ENCODE measurements around the gene TMBIM1. TPM values are rescaled to one million over a fixed set of nuclear protein-coding genes. Genes with fewer than 3 reads are reported as not detected.
A peak's percentile ranks its signal among the peaks of the same experiment; 100 is the strongest.

TMBIM1 gene
- total RNA-seq, 1 donor from 2014 or later: 211 TPM

DNA sequence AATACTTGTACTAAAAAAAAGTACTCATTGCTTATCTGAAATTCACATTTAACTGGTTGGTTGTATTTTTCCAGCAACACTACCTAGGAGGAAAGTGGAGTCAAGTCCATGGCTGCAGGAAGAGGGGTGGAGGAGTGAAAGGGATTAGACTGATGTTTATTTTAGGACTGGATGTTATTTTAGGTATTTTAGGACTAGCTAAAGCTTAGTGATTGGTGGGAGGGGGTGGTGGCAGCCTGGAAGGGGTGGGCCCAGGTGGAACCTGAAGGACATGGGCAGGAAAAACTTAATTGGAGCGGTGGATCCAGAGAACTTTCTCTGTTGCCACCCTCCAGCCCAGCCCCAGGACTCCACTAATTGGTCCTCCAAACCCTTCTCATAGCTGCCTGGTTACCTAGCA, 3.9 kb upstream of the TMBIM1 start:
- DNase-seq (ENCODE audit: low spot score) (no peak), ATAC-seq (no peak)
- intact Hi-C loops (cut with DNase I): no loop called here

DNA sequence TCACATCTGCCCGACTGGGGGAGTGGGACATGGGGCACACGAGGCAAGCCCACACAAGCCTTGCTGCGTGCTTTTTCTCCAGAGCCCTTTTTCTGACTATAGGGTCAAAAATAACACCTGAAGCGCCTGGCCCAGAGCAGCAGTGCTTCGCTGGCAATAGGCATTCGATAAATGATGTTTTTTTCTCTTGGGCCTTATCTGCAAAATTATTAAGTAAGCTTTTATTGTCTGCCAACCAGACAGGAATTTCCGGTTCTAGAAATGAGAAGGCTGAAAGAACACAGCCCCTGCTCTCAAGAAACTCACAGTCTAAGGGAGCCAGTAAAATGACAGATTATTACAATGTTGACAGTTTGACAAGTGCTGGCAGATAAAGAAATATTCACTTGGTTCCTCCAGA, 2.7 kb upstream of the TMBIM1 start:
- no peak for DNase-seq (ENCODE audit: low spot score)
- intact Hi-C loops (cut with DNase I): no loop called here
- ATAC-seq: no peak

- DNase-seq (ENCODE audit: low spot score) (no peak), ATAC-seq (no peak)
- intact Hi-C loops (cut with DNase I): no loop called here
These were observed 2.2 kb upstream of the TMBIM1 start for GRCh38 chr2:218294430-218295022.

DNA sequence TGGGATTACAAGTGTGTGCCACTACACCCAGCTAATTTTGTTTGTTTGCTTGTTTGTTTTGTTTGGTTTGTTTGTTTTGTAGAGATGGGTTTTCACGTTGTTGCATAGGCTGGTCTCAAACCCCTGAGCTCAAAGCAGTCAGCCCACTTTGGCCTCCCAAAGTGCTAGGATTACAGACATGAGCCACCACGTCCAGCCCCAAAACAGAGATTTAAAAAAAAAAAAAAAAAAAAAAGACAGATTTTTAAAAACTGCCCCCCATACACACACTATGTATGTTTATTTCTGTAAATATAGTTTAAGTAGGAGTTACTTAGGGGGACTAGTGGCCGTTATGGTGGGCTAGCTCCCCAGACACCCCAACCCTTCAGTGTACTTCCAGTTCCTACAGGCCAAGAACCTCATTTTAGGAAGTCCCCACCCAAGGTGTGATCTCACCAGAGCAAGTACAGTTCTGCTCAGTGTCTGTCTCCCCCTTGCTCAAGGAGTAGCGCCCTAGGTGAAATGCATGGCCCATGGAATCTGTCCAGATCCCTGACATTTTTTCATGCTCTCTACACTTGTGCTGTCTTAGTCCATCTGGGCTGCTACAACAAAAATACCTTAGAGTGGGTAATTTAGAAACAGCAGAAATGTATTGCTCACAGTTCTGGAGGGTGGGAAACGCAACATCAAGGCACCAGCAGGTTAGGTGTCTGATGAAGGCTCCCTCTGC, 1.6 kb upstream of the TMBIM1 start:
- no peak for DNase-seq (ENCODE audit: low spot score)
- intact Hi-C loops (cut with DNase I): no loop called here

GRCh38 chr2:218291318-218292047, 820 bp downstream of the TMBIM1 start:
- ATAC-seq (peak; percentile 9), DNase-seq (ENCODE audit: low spot score) (no peak)
- intact Hi-C loops (cut with DNase I): no loop called here

More for the DNA sequence above, 1.6 kb upstream of the TMBIM1 start:
- ATAC-seq: no peak

DNA sequence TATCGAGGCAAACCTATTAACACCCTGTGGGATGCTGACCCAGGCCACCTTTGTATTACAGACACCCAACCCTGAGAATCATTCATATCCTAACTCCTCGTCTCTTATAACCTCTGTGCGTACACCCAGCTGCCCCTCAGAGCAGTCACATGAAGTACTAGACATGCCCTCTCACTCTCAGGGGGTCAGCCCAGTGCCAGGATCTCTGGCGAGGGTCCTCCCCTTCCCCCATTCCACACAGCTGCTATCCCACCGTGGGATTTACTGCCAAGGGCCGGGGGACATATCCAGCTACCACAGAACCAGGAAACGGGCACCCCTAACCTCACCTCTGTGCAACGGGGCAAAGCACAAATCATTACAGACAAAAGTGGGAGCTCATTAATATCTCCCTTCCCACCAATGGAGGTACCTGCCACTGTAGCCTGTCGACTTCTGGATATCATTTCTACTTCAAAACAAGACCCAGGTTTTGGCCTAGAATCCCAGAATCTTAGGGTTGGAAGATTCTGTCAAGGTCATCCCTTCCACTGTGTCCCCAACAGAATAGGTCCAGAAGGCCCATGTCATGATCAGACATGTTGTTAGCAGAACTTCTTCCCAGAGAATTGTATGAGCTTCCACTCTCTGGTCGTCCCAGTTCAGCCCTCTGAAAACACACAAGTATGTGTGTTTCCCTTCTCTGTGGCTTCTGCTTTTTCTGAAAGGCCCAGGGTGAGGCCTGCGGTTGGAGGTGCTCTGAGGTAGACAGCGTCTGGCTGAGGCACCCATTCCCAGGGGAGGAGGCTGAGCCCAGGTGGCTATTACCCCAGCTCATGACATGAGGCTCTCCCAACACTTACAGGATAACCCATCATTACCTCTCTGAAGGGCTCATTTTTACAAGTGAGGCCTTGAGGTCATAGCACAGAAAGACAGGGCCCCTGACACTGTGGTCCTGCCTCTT, 1.7 kb downstream of the TMBIM1 start:
- DNase-seq (ENCODE audit: low spot score) (no peak), ATAC-seq (no peak)
- intact Hi-C loops (cut with DNase I): no loop called here

DNA sequence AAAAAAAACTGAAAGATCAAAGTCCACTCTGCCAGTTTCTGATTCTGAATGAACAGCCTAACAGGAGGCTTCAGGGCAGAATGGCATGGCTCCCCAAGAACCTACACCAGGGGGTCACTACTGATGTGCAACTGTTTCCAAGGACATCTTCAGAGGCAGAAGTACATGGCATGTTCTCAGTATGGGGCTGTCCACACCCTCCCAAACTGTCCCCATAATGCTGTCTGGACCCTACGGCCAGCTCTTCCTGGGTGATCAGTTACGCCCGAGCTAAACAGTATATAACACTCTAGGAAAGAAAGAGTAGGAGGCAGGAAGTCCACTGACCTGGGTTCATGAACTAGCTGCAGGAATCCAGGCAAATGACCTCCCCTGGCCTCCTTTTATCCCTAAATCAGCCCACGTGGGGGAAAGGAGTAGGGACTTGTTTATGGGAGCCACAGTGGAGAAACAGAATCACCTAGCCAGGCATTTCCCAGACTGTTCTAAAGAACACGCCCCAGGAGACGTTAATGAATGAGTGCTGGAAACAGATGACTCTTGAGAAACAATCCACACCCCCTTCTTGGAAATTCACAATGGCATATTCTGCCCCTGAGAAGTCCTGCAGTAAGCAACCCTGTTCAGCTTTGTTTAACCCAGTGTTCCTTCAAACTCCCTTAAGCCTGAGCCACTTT, 2.5 kb downstream of the TMBIM1 start:
- intact Hi-C loops (cut with DNase I): no loop called here
- peak; percentile 8 for ATAC-seq

DNA sequence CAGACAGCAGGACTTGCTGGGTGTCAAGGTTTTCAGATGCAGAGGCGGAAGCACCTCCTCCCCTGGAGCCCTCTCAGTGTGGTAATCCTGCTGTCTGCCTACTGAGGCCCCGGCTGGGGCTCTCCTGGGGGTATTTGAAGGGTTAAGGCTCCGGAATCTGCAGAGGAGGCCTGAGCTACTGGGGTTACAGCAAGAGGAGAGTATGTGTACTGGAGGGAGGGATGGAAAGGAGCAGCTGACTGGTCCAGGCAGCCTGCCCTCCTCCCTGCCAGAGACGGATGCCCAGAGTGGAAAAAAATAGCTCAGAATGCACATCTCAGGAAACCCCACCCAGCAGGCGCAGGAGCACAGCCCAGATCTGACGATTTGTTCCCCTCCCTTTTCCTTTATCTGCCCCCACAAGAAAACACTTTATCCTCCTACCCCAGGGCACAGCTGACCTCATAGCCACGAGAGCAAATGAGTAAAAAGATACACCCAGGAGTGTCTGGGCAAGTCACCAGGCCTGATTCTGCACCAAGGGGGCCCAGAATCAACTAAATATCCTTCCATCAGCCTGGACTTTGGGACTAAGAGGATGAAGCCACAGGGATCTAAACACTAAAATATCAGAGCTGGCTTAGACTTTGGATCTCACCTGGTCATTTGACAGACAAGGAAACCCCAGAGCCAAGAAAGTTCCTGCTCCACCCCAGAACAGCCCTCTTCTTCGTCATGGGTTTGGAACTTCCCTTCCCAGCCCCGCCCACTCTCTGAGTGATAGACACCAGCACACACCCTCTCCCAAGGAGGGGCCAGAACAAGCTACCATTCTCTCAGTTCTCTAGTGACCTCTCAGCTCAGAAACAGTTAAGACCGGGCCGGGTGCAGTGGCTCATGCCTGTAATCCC, 5.5 kb downstream of the TMBIM1 start:
- peak; percentile 93 for DNase-seq (ENCODE audit: low spot score)
- intact Hi-C loops (cut with DNase I): no loop called here
- ATAC-seq: peak; percentile 90

More for the DNA sequence above, 2.5 kb downstream of the TMBIM1 start:
- DNase-seq (ENCODE audit: low spot score): no peak

- no peak for ATAC-seq
- peak; percentile 61 for DNase-seq (ENCODE audit: low spot score)
- intact Hi-C loops (cut with DNase I): no loop called here
These were observed 6.7 kb downstream of the TMBIM1 start for GRCh38 chr2:218285604-218286003.

DNA sequence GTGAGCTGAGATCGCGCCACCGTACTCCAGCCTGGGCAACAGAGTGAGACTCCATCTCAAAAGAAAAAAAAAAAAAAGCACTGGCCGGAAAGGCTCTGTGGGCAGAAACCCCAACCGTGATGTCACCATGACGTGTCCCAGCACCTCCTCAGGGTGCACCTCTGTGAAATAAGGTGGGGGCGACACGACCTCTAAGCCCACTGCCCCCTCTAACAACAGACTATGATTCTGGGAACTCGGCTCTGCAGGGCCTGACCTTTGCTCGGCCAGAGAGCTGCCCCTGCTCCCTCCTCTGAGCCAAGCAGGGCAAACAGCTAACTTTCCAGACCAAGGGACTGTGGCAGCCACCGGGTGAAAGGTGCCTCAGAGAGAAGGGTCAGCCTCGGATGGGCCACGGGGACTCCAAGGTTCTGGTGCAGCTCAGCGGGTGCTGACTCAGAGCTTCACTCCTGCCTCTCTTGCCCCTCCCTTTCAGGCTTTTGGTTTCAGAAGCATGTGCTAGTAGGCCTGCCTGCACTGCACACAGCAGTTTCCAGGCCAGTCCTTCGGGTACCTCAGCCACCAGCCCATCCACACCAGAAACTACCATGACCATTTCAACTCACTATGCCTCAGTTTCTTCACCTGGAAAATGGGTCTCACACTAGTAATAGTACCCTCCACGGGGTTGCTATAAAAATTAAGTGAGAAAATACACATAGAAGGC, 8.0 kb downstream of the TMBIM1 start:
- DNase-seq (ENCODE audit: low spot score) (peak; percentile 72), ATAC-seq (peak; percentile 3)
- intact Hi-C loops (cut with DNase I): no loop called here

DNA sequence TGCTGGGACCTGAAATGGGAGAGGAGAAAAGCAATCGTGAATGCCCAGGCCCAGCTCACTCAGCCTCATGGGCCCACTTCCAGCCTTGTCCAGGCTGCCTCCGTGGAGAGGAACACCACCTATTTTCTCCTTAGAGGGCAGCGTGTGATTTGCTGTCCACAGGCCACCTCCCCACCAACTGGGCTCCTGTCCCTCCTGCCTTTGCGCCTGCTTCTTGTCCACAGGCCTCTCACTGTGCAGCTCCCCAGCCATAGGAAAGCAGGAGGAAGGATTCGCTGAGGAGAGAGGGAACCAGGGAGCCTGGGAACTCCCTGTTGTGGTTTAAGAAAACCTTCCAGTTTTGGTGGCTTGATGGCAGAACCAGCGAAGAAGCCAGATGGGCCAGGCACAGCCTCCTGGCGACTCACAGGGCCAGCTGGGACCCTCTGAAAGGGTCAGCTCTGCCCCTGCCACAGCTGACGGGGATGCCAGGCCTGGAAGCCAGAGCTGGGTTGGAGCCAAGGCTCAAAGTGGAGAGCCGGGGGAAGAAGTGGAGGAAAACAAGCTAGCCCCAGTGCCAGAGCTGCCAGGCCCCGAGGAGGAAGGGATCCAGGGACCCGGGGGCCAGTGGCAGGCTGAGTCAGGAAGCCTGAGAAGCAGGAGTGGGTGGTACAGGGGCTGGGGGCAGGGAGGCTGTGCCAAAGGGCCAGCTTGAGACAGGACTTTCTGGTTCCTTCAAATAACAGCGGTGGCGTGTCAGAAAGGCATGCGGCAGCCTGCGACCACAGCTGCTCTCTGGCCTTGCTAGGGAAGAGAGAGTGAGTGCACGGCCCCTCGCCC, 9.9 kb downstream of the TMBIM1 start:
- DNase-seq (ENCODE audit: low spot score): no peak
- intact Hi-C loops (cut with DNase I): no loop called here
- no peak for ATAC-seq

- no peak for ATAC-seq
- no peak for DNase-seq (ENCODE audit: low spot score)
- intact Hi-C loops (cut with DNase I): no loop called here
These were observed 10.9 kb downstream of the TMBIM1 start for GRCh38 chr2:218281449-218281848.

DNA sequence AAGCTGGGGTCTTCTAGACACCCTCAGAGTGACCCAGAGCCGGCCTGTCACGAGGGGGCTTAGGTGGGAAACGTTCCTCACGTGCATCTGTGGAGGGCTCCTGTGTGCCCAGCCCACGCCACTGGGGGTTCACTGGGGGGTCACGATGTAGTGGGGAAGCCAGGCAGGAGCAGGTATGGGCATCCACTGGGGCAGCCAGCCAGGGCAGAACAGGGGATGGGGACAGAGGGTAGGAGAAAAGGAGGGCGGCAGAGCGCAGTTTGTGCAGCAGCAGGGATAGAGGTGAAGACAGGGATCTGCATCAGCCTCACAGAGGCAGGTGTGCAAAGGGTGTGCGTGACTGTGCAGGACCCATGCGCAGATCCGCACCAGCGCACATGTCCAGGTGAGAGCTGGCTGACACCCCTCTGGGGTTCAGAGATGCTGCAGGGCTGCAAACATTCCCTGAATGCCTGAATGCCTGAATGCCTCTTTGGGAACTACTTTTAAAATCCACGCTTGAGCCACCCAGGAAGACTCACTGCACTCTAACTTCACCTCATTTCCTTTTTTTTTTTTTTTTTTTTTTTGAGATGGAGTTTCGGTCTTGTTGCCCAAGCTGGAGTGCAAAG, 11.9 kb downstream of the TMBIM1 start:
- no peak for ATAC-seq
- DNase-seq (ENCODE audit: low spot score): no peak
- intact Hi-C loops (cut with DNase I): no loop called here

GRCh38 chr2:218278531-218279360, 13.6 kb downstream of the TMBIM1 start:
- ATAC-seq: no peak
- no peak for DNase-seq (ENCODE audit: low spot score)
- intact Hi-C loops (cut with DNase I): no loop called here

- no peak for ATAC-seq
- intact Hi-C loops (cut with DNase I): no loop called here
- no peak for DNase-seq (ENCODE audit: low spot score)
These were observed 14.4 kb downstream of the TMBIM1 start for GRCh38 chr2:218277921-218278320.

Measured in sciatic nerve (tissue), 2 donors.